Measurements from ENCODE around the gene FLYWCH1. TPM values are rescaled to one million over a fixed set of nuclear protein-coding genes. Genes with fewer than 3 reads are reported as not detected.

Gene FLYWCH1
- total and polyA plus RNA-seq, 2 donors (not counting 3 experiments of a cell fraction or from before 2014, with no cell fraction given), result 32.0 to 51.2 TPM

GRCh38 chr16:2973605-2974318 is 62.0 kb downstream of the FLYWCH1 start:
- Histone ChIP-seq H3K36me3 (ENCODE audit: control insufficient read depth in 2 of 2, extremely low read depth in 1 of 2, insufficient read depth in 2 of 2, low read length in 2 of 2) (peaks cover 0 to 2% of the 10 kb centered on the region in 2 experiments), H3K9me1 (replicated peaks; ENCODE audit: control insufficient read depth, extremely low read depth, insufficient read depth, low read length) (no peaks in the 10 kb centered on the region), H4K20me1 (replicated peaks; ENCODE audit: control insufficient read depth, extremely low read depth, insufficient read depth, low read length) (no peaks in the 10 kb centered on the region), H2AFZ (ENCODE audit: low read depth, low read length) (no peak overlapping the region), H3K4me3 (replicated peaks in 1 of 3; ENCODE audit: insufficient read depth in 1 of 3, low read depth in 1 of 3, low read length in 3 of 3) (no peak overlapping the region), H3K27me3 (ENCODE audit: control insufficient read depth in 2 of 2, insufficient read depth in 2 of 2, low read length in 2 of 2) (no peaks in the 10 kb centered on the region), H3K27ac (ENCODE audit: insufficient read depth, low read depth, low read length) (no peak overlapping the region), H3K9ac (replicated peaks; ENCODE audit: extremely low read depth, insufficient read depth, low read length) (no peak overlapping the region), H3K4me2 (ENCODE audit: insufficient read depth, low read length) (no peak overlapping the region), H3K4me1 (ENCODE audit: control insufficient read depth, extremely low read depth, insufficient read depth, low read length) (peaks cover 7% of the 10 kb centered on the region), H3K79me2 (ENCODE audit: control insufficient read depth, insufficient read depth, low read length) (peaks cover 12% of the 10 kb centered on the region), H3K9me3 (replicated peaks; ENCODE audit: control insufficient read depth, insufficient read depth, low read length) (no peaks in the 10 kb centered on the region)
- DNase-seq (ENCODE audit: low read depth, low spot score) (no peak), FAIRE-seq (no peak)
- TF ChIP-seq GATA2 (IDR thresholded peaks at IDR 0.05; ENCODE audit: insufficient read depth, insufficient read length, low read depth, low read length) (no peak), FOS (IDR thresholded peaks at IDR 0.05; ENCODE audit: borderline replicate concordance, insufficient read depth, low read length) (no peak), CTCF (IDR thresholded peaks at IDR 0.05; ENCODE audit: extremely low read depth in 1 of 2, insufficient read depth in 1 of 2, low read depth in 1 of 2, low read length in 2 of 2) (no peak), POLR2A (IDR thresholded peaks at IDR 0.05; ENCODE audit: low read depth, low read length) (no peak), EZH2 (IDR thresholded peaks at IDR 0.05; ENCODE audit: borderline replicate concordance, low read depth, low read length, severe bottlenecking) (no peak), POLR2AphosphoS5 (IDR thresholded peaks at IDR 0.05; ENCODE audit: insufficient read depth, low read depth, low read length) (no peak), JUN (IDR thresholded peaks at IDR 0.05; ENCODE audit: borderline replicate concordance, insufficient read depth, insufficient read length, low read depth) (no peak)
- TF ChIP-seq, protein P1, sequence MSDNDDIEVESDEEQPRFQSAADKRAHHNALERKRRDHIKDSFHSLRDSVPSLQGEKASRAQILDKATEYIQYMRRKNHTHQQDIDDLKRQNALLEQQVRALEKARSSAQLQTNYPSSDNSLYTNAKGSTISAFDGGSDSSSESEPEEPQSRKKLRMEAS (IDR thresholded peaks at IDR 0.05; ENCODE audit: insufficient read depth, insufficient read length), result no peak
- ChIA-PET POLR2A (no interaction called here), CTCF (no interaction called here)
- intact Hi-C loops (cut with micrococcal nuclease), result no loop called here
- BruUV-seq (replicated peaks), result no TSS peak
- dilution Hi-C loops (cut with MboI; ENCODE audit: extremely low pct_ligation_motif_present, low sequenced_read_pairs), result no loop called here

All from endothelial cell of umbilical vein (primary cell).